ENCODE data around the gene MYO15A. TPM values are rescaled to one million over a fixed set of nuclear protein-coding genes. Genes with fewer than 3 reads are reported as not detected.

MYO15A gene
- total RNA-seq, 2 donors from 2014 or later, result 0.65 to 1.4 TPM

- Mint-ChIP-seq H3K27me3 (no peaks in the 10 kb centered on the region), H3K36me3 (ENCODE audit: low read depth) (peaks cover 5% of the 10 kb centered on the region), H3K27ac (no peak overlapping the region), H3K4me3 (no peak overlapping the region), H3K4me1 (peaks cover 2% of the 10 kb centered on the region)
- no peak for DNase-seq
- no peaks in the 10 kb centered on the region for H3K9me3 ChIP-seq (ENCODE audit: control insufficient read depth, low read length, poor library complexity, severe bottlenecking)
- ATAC-seq, result no peak
These were observed 1.5 kb downstream of the MYO15A start for GRCh38 chr17:18109935-18110485.

- no peak overlapping the region for H3K4me3 Mint-ChIP-seq
- no peaks in the 10 kb centered on the region for H3K27me3 Mint-ChIP-seq
- H3K9me3 ChIP-seq (ENCODE audit: control insufficient read depth, low read length, poor library complexity, severe bottlenecking), result no peaks in the 10 kb centered on the region
- DNase-seq, result no peak
- H3K4me1 Mint-ChIP-seq, result peaks cover 3% of the 10 kb centered on the region
- H3K27ac Mint-ChIP-seq, result no peak overlapping the region
- H3K36me3 Mint-ChIP-seq (ENCODE audit: low read depth), result peaks cover 2% of the 10 kb centered on the region
- no peak for ATAC-seq
These were observed 2.1 kb downstream of the MYO15A start for GRCh38 chr17:18110636-18111145.

- DNase-seq (no peak), ATAC-seq (no peak)
- Mint-ChIP-seq H3K27me3 (no peaks in the 10 kb centered on the region), H3K36me3 (ENCODE audit: low read depth) (peaks cover 2% of the 10 kb centered on the region), H3K27ac (no peak overlapping the region), H3K4me1 (peaks cover 5% of the 10 kb centered on the region), H3K4me3 (no peak overlapping the region)
- no peaks in the 10 kb centered on the region for H3K9me3 ChIP-seq (ENCODE audit: control insufficient read depth, low read length, poor library complexity, severe bottlenecking)
These were observed 2.9 kb downstream of the MYO15A start for GRCh38 chr17:18111330-18111971.

GRCh38 chr17:18115517-18115916 lies 7.0 kb downstream of the MYO15A start:
- no peak for ATAC-seq
- Mint-ChIP-seq H3K4me1 (peaks cover 3% of the 10 kb centered on the region), H3K27ac (no peak overlapping the region), H3K36me3 (ENCODE audit: low read depth) (no peaks in the 10 kb centered on the region), H3K4me3 (no peak overlapping the region), H3K27me3 (no peaks in the 10 kb centered on the region)
- no peaks in the 10 kb centered on the region for H3K9me3 ChIP-seq (ENCODE audit: control insufficient read depth, low read length, poor library complexity, severe bottlenecking)
- no peak for DNase-seq

- H3K4me3 Mint-ChIP-seq, result no peak overlapping the region
- H3K27ac Mint-ChIP-seq, result no peak overlapping the region
- no peaks in the 10 kb centered on the region for H3K27me3 Mint-ChIP-seq
- no peaks in the 10 kb centered on the region for H3K9me3 ChIP-seq (ENCODE audit: control insufficient read depth, low read length, poor library complexity, severe bottlenecking)
- ATAC-seq (no peak), DNase-seq (no peak)
- peaks cover 3% of the 10 kb centered on the region for H3K4me1 Mint-ChIP-seq
- no peaks in the 10 kb centered on the region for H3K36me3 Mint-ChIP-seq (ENCODE audit: low read depth)
These were observed 7.5 kb downstream of the MYO15A start for GRCh38 chr17:18116078-18116477.

- Mint-ChIP-seq H3K4me3 (no peak overlapping the region), H3K4me1 (peaks cover 3% of the 10 kb centered on the region), H3K27me3 (no peaks in the 10 kb centered on the region), H3K27ac (no peak overlapping the region), H3K36me3 (ENCODE audit: low read depth) (no peaks in the 10 kb centered on the region)
- no peaks in the 10 kb centered on the region for H3K9me3 ChIP-seq (ENCODE audit: control insufficient read depth, low read length, poor library complexity, severe bottlenecking)
- DNase-seq (no peak), ATAC-seq (no peak)
These were observed 9.0 kb downstream of the MYO15A start for GRCh38 chr17:18117533-18117932.

GRCh38 chr17:18117982-18118975 lies 9.7 kb downstream of the MYO15A start:
- no peak for DNase-seq
- Mint-ChIP-seq H3K27ac (no peak overlapping the region), H3K36me3 (ENCODE audit: low read depth) (no peaks in the 10 kb centered on the region), H3K4me3 (no peak overlapping the region), H3K4me1 (peaks cover 3% of the 10 kb centered on the region), H3K27me3 (no peaks in the 10 kb centered on the region)
- ATAC-seq, result no peak
- no peaks in the 10 kb centered on the region for H3K9me3 ChIP-seq (ENCODE audit: control insufficient read depth, low read length, poor library complexity, severe bottlenecking)

- Mint-ChIP-seq H3K4me1 (peaks cover 3% of the 10 kb centered on the region), H3K27ac (no peak overlapping the region), H3K27me3 (no peaks in the 10 kb centered on the region), H3K36me3 (ENCODE audit: low read depth) (no peaks in the 10 kb centered on the region), H3K4me3 (no peak overlapping the region)
- H3K9me3 ChIP-seq (ENCODE audit: control insufficient read depth, low read length, poor library complexity, severe bottlenecking), result no peaks in the 10 kb centered on the region
- DNase-seq (no peak), ATAC-seq (no peak)
These were observed 10.7 kb downstream of the MYO15A start for GRCh38 chr17:18119166-18119745.

- H3K27me3 Mint-ChIP-seq, result no peaks in the 10 kb centered on the region
- no peak overlapping the region for H3K4me3 Mint-ChIP-seq
- H3K4me1 Mint-ChIP-seq, result peaks cover 3% of the 10 kb centered on the region
- no peak for ATAC-seq
- H3K36me3 Mint-ChIP-seq (ENCODE audit: low read depth), result no peaks in the 10 kb centered on the region
- no peak for DNase-seq
- H3K9me3 ChIP-seq (ENCODE audit: control insufficient read depth, low read length, poor library complexity, severe bottlenecking), result no peaks in the 10 kb centered on the region
- no peak overlapping the region for H3K27ac Mint-ChIP-seq
These were observed 11.4 kb downstream of the MYO15A start for GRCh38 chr17:18119938-18120337.

- Mint-ChIP-seq H3K27me3 (no peaks in the 10 kb centered on the region), H3K4me3 (no peak overlapping the region), H3K36me3 (ENCODE audit: low read depth) (no peaks in the 10 kb centered on the region), H3K4me1 (peaks cover 3% of the 10 kb centered on the region), H3K27ac (no peak overlapping the region)
- no peak for ATAC-seq
- no peak for DNase-seq
- no peaks in the 10 kb centered on the region for H3K9me3 ChIP-seq (ENCODE audit: control insufficient read depth, low read length, poor library complexity, severe bottlenecking)
These were observed 12.0 kb downstream of the MYO15A start for GRCh38 chr17:18120461-18121017.

GRCh38 chr17:18121144-18121910 lies 12.8 kb downstream of the MYO15A start:
- no peaks in the 10 kb centered on the region for H3K4me1 Mint-ChIP-seq
- ATAC-seq (no peak), DNase-seq (no peak)
- no peaks in the 10 kb centered on the region for H3K36me3 Mint-ChIP-seq (ENCODE audit: low read depth)
- no peaks in the 10 kb centered on the region for H3K9me3 ChIP-seq (ENCODE audit: control insufficient read depth, low read length, poor library complexity, severe bottlenecking)
- no peak overlapping the region for H3K27ac Mint-ChIP-seq
- no peak overlapping the region for H3K4me3 Mint-ChIP-seq
- no peaks in the 10 kb centered on the region for H3K27me3 Mint-ChIP-seq

- H3K27ac Mint-ChIP-seq, result no peak overlapping the region
- ATAC-seq, result no peak
These were observed 14.6 kb downstream of the MYO15A start for GRCh38 chr17:18122990-18123753.

More at GRCh38 chr17:18122990-18123753, 14.6 kb downstream of the MYO15A start:
- Mint-ChIP-seq H3K27me3 (no peaks in the 10 kb centered on the region), H3K36me3 (ENCODE audit: low read depth) (no peaks in the 10 kb centered on the region), H3K4me1 (peaks cover 2% of the 10 kb centered on the region), H3K4me3 (no peak overlapping the region)
- H3K9me3 ChIP-seq (ENCODE audit: control insufficient read depth, low read length, poor library complexity, severe bottlenecking), result no peaks in the 10 kb centered on the region
- no peak for DNase-seq

Measured in T-helper 17 cell (primary cell).